EL (cell line): Measurements from ENCODE around the gene ITPR1.
A peak's percentile ranks its signal among the peaks of the same experiment; 100 is the strongest.

ENCODE experiments used
- DNase-seq: peaks from one replicate; pipeline ENCODE4 v3.0.0-alpha.2; 2016

Gene ITPR1

GRCh38 chr3:4839278-4839677, 346.1 kb downstream of the ITPR1 start:
- DNase-seq: no peak

DNA sequence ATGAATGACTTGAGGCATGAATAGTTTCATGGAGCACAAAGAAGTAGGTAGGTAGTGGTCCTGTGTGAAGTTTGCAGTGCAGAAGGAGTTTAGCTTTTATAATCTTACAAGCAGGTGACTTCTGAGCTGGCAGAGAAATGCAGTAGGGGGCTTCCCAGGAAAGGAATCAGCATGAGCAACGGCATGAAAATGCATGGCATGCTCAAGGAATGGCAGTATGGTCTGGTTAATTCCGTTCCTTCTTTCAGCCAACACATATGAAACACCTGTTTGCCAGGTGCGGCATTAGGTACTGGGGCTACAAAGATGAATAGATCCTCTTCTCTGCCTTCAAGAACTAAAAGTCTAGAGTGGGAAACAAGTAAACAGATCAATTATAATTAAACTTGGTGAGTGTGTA, 348.1 kb downstream of the ITPR1 start:
- no peak for DNase-seq

- DNase-seq: no peak
Observed at GRCh38 chr3:4841776-4842440, 348.8 kb downstream of the ITPR1 start.

DNA sequence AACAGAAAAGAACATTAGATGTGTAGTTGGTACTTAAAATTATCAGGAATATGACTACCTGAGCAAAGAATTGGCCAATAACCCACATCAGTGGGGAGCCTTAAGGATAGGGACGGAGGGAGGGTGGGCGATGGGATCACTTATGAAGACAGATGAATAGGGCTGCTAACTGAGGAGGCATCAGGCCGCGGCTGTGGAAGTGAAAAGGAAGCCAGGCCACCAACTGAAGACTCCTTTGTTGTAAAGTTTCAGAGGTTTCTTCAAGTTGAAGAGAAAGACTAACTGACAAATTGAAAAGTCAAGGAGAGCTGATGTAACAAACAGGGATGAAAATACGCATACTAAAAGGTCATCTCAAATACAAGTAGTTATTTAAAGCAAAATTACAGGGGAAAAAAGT, 350.5 kb downstream of the ITPR1 start:
- no peak for DNase-seq

DNA sequence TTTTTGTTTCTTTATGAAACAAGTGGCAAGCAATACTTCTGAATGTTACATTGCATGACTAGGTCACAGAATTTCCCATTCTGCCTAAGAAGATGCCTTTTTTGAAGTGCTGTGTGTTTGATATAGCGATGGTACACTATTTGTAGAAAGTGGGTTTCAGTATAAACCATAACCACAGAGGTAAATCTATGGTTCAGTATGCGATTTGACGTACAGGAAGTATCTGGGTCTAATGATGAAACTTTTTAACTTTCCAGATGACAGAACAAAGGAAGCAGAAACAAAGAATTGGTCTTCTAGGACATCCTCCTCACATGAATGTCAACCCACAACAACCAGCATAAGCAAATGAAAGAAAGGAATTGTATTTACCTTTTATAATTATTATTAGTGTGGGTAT, 352.7 kb downstream of the ITPR1 start:
- DNase-seq: no peak

- DNase-seq: no peak
Observed at GRCh38 chr3:4846543-4846942, 353.4 kb downstream of the ITPR1 start.

- no peak for DNase-seq
Observed at GRCh38 chr3:4848176-4848825, 355.2 kb downstream of the ITPR1 start.

DNA sequence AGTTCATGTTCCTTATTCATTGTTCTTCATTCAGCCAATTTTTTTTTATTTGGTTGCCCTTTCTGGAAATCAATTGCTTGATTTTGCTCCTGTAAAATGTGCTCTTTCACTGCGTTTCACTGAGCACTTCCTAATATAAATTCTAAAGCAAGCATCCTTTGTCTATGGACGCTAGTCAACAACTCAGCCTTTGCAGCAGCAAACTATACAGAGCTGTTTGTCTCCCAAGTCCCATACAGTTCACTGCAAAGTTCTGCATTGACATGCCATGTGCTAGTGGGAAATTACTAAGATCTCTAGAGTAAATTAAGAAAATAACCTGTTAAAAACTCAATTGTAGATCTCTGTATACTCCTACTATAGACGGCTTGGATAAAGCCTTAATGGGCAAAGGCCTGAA, 356.0 kb downstream of the ITPR1 start:
- DNase-seq: no peak

DNA sequence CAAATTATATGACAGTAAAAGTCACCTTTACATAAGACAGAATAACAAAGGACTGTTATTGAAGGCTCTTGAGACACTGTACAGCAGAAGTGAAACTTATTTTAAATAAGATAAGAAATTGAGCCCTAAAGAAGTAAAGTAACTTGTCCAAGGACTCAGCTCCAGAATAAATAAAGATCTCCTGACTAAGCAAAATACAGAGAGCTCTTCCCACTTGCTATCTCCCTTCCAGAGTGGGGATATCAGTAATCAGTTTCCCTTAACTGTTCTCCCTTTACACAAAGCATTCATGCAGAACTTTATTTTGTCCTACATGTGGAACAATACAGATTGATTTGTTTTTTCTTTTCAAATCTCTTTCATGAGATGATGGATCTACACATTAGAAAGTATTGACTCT, 356.6 kb downstream of the ITPR1 start:
- DNase-seq: no peak

GRCh38 chr3:4850211-4850927, 357.2 kb downstream of the ITPR1 start:
- no peak for DNase-seq

- DNase-seq: no peak
Observed at GRCh38 chr3:4850928-4851265, 357.7 kb downstream of the ITPR1 start.

DNA sequence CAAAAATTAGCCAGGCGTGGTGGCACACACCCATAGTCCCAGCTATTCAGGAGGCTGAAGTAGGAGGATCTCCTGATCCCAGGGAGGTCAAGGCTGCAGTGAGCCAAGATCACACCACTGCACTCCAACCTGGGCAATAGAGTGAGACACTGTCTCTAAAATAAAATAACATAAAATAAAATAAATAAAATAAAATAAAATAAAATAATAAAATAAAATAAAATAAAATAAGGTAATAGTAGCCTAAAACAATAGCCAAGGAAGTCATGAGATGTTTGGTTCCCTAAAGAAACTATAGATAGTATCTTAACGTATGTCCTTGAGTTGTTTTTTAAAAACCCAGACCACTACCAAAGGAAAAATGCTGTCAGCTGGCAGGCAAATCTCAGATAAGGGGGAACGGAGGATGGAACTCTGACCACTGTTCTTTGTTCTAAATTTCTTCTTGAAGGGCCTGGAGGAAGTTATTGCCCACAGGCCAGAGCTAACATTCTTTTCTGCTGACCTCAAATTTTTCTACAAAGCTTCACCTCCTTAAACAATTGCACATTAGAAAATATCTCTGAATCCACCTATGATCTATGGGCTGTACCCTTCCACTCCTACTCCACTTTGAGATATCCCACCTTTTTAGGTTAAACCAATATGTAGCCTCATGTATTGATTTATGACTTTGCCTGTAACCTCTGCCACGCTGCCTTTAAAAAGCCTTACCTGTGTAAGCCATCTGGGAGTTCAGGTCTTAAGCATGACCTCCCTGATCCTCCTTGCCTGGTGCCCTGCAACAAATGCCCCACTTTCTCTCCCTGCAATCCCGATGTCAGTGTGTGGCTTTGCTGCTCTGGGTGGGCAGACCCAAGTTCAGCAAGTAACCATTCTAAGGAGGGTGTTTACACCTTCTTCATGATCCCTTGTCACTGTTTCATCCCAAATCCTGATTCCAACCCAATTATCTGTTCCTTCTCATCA, 359.9 kb downstream of the ITPR1 start:
- peak; percentile 46 for DNase-seq

- no peak for DNase-seq
Observed at GRCh38 chr3:4853749-4854140, 360.6 kb downstream of the ITPR1 start.

DNA sequence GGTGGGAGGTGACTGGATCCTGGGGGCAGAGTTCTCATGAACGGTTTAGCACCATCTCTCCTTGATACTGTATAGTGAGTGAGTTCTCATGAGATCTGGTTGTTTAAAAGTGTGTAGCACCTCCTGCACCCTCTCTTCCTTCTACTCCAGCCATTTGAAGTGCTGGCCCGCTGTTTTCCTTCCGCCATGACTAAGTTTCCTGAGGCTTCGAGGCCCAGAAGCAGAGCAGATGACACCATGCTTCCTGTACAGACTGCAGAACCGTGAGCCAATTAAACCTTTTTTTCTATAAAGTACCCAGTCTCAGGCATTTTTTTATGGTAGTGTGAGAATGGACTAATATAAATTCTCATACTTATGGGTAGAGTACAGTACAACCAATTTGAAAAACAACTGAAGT, 362.5 kb downstream of the ITPR1 start:
- DNase-seq: no peak

DNA sequence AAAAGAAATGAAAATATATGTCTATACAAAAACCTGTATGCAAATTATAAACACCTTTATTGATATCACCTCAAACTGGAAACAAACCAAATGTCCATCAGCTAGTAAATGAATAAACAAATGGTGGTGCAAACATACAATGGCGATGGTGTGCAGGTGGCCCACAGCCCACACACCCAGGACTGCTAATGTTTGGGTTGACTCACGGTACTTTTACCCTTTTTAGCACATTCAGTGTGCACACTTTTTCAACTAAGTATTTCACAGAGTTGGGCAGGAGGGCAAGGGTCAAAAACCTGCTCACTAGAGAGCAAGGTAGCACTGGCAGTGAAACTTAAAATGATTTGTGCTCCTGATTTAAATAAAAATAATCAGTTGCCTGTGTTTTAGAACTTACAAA, 363.0 kb downstream of the ITPR1 start:
- no peak for DNase-seq

DNA sequence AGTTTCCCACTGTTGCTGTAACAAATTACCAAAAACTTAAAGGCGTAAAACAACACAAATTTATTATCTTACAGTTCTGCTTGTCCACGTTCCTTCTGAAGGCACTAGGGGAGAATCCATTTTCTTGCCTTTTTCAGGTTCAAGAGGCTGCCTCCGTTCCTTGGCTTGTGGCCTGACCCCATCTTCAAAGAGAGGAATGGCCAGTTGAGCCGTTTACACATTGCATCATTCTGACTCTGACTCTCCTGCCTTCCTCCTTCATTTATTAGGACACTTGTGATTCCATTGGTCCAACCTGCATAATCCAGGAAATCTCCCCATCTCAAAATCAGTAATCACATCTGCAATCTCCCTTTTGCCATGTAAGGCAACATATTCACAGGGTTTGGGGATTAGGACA, 363.4 kb downstream of the ITPR1 start:
- no peak for DNase-seq

GRCh38 chr3:4856986-4857385, 363.8 kb downstream of the ITPR1 start:
- DNase-seq: no peak

- DNase-seq: no peak
Observed at GRCh38 chr3:4859788-4860187, 366.6 kb downstream of the ITPR1 start.

- DNase-seq: no peak
Observed at GRCh38 chr3:4862973-4863372, 369.8 kb downstream of the ITPR1 start.

GRCh38 chr3:4864503-4864902, 371.4 kb downstream of the ITPR1 start:
- no peak for DNase-seq

- DNase-seq: no peak
Observed at GRCh38 chr3:4865714-4866113, 372.6 kb downstream of the ITPR1 start.

- no peak for DNase-seq
Observed at GRCh38 chr3:4866866-4867265, 373.7 kb downstream of the ITPR1 start.

DNA sequence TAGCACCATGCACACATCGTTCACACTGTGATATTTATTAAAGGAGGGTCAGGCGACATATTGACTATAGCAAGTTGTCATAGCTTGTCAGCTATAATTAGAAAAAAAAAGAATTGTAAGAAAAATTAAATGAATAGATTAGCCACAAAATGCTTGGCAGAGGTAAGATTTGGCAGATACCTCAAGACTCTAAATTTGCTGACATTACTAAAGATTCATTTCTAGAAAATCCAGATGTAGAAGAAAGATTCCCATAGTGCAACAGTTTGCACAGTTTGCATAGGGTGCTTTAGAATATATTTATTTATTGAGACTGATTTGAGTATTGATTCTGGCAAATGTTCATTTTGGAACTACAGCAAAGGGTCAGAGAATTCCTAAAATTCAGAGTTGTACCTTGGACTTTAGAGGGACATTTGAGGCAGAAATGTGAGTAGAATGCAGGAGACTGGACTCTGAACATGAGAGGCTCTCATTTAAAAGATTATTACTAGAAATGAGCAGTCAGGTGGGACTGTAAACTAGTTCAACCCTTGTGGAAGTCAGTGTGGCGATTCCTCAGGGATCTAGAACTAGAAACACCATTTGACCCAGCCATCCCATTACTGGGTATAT, 384.1 kb downstream of the ITPR1 start:
- DNase-seq: no peak
